NCI-H2107 treated with DMSO at 0.1 percent for 48 hours (cell line): ENCODE data around the gene PCYOX1L.

Source experiments
- DNase-seq: peaks from one replicate; lab custom pipeline; 2025; ENCODE audit not compliant: unreplicated experiment; lab: John Stamatoyannopoulos, UW

PCYOX1L gene

DNA sequence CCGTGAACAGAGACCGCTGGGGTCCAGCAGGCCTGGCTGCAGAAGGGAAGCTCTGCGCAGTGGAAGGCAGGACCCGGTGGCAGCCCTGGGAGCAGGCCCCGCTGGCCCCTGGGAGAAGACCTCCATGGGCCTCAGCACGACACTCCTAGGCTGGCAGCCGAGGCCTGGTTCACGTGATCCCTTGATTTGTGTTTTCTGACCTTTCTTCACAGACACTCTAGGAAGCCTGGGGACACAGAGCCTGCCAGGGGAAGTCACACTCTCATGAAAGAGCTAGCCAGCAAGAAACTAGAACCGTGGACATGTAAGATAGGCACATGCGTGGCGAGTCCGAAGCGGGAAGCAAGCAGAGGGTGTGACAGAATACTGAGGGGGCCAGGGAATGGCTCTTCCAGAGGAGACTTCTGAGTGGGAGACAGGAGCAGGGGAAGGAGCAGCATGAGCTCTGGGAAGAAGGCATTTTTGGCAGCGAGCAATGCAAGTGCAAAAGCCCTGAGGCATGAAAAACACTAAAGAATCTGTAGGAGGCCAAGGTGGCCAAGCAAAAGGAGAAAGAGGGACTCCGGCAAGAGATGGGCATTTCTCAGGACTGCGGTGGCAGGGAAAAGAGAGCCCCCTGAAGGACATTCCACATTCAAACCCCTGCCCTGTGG lies 47.8 kb downstream of the PCYOX1L start:
- DNase-seq = no peak

DNA sequence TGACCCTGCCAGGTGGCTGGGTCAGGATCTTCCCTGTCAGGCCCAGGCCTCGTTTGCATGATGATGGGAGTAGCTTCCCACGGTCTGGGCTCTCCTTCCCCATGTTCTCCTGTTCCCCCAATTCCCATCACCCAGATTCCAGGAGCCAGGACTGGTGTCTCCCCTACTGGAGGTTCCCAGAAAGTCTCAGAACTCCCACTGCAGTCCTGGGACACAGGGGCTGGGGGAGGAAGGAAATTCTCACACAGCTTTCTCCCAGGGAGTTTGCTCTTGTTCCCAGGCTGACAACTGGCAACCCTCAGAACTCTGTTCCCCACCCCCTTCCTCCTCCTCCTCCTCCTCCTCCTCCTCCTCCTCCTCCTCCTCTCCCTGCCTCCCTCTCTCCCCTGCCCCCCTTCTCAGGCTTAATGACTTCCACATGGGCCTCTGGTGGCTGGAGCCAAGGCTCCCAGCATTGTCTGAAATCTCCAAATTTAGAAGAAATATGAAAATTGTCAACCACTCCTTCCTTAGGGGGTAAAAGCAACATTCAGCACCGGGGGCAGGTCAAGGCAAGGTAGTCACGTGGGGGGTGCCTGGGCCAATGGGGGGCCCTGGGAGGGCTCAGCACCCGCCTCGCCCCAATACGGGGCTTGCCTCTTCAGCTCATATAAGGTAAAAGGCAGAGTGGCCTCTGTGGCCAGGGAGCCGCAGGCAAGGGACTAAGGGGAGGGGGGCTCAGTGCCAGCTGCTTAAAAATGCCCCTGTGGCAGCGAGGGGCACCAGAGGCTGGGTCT lies 48.5 kb downstream of the PCYOX1L start:
- no peak for DNase-seq

DNA sequence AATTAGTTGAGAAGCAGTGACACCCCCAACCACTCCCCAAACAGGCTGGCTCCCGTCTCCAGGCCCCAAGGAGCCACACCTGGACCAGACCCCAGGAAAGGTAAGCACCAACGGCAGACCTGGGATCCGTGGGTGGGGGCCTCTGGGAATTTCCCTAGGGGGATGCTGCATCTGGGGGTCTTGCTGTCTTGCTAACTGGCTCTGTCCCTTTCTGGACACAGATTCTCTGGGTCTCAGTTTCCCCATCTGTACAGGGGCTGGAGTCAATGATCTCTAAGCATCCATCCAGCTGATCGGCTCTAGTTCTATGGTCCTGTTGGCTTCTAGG lies 49.1 kb downstream of the PCYOX1L start:
- DNase-seq = no peak

DNA sequence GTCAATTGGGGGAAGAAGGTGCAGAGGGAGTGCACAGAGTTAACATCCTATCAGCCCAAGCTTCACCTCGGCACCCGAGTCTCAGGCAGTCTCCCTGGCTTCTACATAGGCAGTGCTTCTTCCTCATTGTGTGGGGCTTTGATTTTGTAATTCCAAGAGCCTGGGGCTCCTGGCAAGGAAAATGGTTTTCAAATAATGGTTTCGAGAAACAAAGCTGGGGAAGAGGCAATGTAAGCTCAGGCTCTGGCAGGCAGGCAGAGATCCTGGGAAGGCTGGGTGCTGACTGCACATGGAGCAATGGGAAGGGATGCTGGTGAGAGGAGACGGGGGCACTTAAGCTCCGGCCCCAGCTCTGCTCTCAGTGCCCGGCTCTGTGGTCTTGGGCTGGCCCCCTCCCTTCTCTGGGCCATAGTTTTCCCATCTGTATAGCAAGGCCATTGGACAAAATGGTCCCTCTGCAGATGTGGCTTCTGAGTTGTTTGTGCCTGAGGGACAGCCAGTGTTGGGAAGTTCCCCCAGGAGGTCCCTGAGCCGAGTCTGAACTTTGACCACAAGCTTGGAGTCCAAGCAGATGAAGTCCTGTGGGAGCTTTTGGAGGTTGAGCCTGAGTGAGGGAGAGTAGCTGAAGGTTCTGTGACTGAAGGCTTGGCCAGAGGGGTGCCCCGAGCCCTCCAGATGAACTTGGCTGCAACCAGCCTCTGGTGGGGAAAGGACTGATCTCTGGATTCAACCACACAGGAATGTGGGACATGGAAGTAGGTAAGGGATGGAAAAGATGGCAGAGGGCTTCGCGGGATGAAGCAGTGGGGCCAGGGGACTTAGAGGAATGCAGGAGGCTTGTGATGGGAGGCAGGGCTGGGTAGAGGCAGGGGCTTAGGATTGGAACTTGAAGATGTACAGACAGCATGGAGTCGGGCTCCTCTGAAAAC lies 49.7 kb downstream of the PCYOX1L start:
- no peak for DNase-seq

DNA sequence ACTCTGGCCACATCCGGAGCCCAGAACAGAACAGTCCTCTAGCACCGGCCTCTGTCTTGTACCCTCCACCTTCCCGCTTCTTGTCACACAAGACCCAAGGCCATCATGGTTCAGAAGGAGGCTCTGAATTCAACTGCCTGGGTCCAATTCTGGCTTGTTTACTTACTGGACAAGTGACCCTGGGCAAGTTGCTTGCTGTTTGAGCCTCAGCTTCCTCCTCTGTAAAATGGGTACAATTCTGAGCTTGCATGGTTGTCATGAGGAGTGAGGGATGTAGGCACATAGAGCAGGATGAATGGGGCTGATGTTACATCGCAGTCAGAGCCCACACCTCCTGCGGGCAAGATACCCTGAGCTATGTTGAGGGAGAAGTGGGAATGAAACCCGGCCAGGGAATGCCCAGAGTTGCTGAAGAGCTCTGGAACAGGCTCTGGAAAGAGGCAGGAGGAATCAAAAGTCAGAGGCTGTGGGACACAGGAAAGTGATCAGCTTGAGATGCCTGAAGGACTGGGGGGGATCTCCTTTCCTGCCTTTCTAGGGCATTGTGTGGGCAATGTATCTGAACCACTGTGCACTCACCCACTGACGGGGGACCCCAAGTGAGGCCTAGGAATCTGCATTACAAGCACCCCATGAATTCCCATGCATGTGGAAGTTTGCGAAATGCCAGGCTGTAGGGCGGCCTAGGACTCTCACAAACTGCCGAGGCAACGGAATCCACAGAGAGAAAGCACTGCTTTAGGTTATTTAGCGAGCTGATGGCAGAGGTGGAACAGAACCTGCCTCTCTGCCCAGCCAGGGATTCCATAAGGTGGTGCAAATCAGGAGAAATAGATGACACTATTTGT lies 50.6 kb downstream of the PCYOX1L start:
- no peak for DNase-seq

DNA sequence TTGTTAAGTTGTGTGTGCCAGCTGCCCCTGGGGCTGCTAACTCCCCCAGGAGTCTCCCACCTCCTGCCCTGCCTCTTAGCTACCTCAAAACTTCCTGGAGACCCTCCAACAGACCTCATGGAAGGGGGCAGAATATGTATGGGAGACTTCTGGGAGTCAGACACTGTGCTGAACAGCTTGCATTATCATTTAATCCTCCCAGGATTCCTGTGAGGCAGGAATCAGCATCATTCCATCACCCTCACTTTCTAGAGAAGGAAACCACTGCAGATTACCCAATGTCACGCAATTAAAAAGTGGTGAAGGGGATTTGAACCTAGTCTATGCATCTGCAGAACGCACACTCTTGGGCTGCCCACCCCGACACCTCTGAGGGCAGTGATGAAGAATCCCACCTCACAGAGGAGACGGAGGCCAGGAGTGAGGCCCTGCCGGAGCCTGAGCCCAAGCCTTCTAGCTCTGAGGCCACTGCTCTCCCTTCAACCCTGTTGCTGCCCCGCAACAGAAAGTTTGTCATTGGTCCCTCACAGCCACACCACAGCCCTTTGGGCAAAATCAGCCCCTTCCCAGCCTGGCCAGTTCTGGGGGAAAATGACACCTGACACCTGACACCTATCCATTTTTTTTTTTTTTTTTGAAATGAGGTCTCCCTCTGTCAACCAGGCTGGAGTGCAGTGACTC lies 51.6 kb downstream of the PCYOX1L start:
- no peak for DNase-seq

DNA sequence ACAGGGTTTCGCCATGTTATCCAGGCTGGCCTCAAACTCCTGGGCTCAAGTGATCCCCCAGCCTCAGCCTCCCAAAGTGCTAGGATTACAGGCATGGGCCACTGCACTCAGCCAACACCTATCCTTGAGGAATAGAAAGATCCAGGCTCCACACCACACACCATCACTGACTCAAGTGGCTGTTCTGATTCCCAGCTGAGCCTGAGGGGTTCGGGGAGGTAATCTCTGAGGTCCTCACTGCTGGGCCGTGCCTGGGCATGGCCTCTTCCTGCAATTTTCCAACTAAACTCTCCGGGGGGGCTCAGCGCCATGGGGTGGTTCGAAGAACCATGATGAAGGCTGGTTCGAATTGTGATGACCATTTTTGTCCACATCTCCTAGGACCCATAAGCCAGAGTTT lies 52.2 kb downstream of the PCYOX1L start:
- no peak for DNase-seq

DNA sequence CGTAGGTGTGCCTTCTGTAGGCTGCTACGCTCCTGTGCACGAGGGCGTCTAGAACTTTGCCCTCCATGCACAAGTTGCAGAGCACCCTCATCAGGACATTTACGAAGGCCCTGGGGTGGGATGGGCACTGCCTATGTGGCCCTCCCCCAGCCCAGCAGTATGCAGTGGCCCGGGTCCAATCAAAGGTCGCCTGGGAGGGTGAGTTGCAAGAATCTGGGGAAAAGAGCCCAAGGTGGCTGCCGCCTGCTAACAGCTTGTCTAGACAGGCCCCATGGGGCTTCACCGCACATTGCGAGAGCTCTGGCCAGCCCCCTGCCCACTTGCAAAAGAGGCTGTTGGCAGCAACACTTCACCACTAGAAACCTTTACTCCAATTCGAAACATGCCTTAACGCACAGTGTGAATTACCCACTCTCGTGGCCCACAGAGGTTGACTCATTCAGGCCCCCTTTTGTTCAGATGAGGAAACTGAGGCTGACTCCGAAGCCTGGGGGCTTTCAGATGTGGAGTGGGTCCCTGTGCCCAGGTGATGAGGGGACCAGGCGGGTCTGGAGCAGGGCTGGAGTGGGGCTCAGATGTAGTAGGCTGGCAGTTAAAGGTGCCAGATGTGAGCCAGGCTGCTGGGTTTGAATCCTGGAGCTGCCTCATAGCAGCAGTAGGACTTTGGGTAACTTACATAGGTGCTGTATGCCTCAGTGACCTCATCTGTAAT lies 53.0 kb downstream of the PCYOX1L start:
- DNase-seq = no peak

DNA sequence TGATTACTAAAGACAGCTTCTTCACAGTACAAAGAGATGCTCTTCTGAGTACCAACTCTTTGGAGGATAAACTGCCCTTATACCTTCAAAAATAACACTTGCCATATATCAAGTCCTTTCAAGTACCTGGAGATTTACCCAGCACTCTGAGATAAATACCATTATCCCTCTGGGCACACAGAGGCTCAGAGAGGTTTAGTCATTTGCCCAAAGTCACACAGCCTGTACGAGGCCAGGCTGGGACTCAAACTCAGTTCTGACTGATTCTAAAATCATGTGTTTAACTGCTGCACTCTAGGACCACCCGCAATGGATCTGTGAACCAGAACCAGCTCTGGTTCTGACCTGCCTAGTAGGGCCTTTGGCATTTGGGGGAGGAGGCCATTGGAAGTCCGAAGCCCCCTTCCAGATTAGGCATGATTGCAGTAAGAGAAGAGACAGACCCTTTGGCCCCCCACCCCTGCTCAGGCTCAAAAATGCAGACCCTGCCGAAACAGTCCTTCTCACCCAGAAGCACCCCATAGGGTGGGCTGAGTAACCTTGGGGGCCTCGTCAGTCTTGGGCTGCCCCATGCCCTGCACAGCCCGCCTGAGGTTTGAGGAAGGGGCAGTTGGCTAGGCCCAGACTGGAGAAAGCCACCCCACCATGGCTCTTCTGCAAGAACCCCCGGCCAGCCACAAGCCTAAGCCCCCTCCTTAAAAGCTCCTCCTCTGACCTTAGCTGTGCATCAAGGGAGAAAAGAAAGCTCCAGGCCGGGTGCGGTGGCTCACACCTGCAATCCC lies 54.1 kb downstream of the PCYOX1L start:
- DNase-seq = no peak

DNA sequence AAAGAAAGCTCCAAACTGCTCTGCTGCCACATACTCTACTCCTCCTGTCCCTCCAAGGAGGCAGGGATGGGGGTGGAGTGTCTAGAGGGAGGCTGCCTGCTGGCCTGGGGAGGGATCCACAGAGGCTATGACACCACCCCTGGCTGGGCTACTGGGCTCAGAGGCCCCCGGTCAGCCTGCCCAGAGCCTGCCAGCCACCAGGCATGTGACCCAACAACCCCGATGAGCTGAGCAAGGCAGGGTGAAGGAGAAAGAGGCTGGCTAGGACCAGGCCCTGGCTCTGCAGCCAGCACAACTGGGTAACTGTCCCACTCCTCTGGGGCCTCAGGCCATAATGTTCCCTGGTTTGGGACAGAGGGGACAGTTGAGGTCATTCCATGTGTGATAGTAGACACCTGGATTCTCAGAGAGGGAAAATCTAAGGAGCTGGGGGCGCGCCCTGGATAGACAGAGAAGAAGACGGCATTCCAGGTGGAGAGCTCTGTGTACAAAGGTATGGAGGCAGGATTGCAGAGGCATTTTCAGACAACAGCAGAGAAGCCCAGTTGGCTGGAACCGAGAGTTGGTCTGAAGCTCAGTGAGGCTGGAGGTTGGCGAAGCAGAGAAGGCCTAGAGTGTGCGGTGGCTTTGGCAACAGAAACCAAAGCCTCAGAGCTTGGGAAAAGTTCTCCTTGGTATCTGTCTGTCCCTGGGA lies 55.1 kb downstream of the PCYOX1L start:
- no peak for DNase-seq

DNA sequence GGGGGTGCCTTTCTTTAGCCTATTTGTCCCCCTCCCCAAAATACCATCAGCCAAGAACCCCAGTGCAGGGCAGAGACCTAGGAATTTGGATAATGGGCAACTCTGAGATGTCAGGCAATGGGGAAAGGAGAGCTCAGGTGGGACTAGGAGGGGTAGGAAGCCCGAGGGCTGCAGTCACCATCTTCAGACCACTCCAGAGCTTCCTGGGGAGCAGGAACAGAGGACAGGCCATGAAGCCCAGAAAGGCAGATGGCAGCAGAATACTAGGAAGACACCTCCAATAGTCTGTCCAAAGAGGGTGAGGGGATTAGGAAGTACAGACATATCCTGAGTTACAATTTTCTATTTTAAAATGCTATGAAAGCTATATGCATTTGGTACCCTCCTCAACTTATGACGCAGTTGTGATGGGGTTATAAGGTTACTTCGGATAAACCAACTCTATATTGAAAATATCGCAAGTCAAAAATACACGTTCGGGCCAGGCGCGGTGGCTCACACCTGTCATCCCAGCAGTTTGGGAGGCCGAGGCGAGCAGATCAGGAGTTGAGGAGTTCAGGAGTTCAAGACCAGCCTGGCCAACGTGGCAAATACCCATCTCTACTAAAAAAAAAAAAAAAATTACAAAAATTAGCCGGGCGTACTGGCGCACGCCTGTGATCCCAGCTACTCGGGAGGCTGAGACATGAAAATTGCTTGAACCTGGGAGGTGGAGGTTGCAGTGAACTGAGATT lies 55.8 kb downstream of the PCYOX1L start:
- DNase-seq = no peak

DNA sequence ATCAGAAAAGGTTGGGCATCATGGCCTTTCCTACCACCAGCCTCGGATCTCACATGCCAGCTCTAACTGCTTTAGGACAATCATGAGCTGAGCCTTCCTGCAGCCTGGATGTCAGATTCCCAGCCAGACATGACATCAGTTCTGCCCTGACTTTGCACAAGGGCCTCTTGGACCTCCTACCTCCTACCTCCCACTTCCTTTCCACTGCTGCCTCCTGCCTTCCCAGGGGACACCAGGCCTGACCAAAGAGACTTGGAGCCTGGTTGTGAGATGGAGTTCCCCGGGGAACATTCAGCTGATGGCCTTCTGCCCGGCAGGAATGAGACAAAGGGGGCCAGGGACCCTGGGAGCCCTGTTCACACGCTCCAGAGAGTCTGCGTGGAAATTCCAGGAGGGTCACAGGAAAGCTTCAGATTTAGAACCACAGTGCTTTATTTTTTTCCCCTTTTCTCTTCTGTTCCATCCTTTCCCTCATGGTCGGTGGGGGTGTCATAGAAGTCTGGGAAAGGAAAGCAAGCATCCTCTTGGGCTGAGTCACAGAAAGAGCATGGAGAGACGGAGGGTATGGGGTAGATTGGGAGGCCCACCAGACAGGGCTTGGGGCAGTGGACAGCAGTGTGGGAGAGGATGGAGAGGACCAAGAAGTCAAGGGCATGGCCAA lies 56.7 kb downstream of the PCYOX1L start:
- DNase-seq = no peak

DNA sequence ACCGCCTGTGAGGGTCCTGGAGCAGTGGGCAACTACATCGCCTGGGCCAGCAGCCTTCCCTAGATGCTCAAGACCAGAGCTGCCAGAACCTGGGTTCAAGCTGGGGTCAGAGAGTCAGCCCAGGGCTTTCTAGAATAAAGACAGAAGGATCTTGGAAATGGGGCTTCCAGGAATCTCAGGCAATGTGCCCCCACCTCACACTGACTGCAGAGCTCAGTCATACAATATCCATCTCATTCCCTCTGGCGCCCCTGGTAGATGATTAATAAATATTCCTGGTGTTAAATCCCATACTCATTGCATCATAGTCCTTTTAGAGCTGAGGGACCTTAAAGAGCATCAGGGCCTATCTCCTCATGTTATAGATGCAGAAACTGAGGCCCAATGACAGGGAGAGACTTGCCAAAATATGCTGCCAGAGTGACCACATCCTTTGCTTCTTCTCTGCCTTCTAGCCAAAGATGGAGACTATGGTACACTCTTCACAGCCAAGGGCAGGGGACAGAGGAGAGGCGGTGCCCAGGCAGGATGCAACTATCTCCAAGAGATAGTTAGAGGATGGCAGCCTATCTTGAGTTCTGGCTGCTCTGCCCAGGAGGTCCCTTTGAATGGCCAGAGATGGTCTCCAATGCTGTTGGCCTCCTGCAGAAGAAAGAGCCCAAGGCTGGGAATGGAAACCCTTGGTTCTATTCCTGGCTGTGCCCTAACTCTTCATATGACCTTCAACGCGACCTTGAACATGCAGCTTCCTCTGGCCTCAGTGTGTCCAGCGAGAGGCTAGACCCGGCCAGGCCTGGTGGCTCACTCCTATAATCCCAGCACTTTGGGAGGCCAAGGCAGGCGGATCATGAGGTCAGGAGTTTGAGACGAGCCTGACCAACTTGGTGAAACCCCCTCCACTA lies 57.5 kb downstream of the PCYOX1L start:
- no peak for DNase-seq

DNA sequence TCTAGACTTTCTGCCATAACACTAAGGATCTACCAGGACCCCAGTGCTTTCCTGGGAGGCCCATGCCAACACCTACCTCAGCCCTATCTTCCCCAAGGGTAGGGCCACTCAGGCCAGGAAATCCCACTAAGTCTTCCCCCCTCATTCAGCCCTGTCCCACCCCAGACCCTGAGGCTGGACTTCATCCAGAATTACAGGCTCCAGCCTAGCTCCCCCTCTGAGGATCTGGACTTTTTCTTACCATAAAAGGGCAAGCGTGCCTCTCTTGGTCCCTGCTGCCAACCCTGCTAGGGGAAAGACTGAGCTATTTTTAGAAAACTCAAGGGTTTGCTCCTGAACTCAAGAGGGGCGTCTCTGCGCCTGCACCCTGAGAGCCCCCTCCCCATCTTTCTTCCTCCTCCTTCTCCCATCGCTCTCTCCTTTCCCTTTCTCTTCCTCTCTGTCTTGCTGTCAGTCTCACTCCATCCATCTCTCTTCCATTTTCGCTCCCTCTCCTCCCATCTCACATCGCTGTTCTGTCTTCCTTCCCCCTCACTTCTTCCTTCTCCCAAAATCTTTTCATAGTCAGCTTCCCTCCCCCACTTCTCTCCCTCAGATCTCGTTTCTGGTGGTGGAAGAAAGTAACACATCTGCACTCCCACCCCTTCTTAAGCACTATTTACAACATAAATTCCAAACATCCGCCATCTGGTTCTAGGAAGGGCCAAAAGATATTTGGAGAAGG lies 59.3 kb downstream of the PCYOX1L start:
- DNase-seq = no peak

DNA sequence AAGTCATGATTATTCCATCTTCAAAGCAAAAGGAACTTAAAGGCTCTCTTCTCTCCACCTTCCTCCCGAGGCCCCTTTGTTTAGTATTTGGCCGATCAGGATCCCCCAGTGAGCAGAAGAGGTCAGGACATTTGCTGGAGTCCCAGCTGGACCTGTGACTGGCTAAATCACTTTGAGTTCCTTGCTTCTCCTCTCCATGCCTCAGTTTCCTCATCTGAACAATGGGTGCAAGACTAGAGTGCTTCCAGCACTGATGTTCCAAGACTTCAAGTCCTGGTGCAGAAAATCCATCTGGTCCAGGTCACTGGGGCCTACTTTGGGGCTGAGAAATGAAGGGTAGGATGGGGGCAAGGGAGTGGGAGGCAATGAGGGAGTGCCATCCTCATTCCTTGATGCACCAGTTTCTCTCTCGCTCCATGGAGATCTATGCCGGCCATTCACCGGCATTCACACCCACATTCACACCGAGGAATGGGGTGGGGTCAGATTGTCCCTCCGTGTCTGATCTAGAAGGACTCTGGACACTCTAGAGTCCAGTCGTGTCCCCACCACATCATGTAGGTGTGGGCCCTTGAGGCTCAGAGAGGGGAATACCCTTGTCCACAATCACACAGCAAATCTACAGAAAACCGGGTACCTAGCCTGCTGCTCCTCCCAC lies 60.0 kb downstream of the PCYOX1L start:
- no peak for DNase-seq
